ENCODE data around the gene DIAPH2.

Gene DIAPH2

DNA sequence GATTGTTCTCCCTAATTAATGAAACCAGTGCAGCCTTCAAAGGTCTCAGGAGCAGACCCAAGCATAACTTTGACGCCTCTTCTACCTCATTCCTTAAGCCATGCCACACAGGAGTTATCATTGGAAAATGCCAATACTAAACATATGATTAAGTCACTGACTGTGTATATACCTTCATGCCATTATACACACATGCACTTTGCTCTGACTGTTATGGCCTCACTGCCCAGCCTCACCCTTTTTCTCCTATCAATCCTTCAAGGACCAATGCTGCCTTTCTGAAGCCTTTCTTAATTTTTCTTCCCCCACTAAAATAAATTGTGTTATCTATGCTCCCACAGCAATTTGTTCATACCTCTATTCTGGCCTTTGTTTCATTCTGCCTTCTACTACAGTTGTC, 924.7 kb downstream of the DIAPH2 start:
- DNase-seq, result no peak

DNA sequence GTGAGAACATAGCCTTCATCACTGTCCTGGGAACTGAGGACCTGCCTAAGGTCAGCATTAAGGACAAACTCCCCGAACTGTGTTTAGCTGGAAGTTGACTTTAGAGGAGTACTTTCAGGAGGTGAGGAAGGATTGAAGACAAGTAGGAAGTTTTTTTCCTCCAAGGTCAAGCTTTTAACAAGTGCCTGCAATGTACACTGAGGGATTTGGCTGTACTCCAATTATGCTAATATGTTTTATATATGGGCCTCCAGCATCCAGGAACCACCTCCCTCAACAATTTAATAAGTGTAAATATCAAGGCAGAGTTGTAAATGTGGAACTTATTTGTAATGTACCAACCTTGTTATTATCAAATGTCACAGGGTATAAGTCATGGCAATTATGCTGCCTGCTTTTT, 925.3 kb downstream of the DIAPH2 start:
- no peak for DNase-seq

DNA sequence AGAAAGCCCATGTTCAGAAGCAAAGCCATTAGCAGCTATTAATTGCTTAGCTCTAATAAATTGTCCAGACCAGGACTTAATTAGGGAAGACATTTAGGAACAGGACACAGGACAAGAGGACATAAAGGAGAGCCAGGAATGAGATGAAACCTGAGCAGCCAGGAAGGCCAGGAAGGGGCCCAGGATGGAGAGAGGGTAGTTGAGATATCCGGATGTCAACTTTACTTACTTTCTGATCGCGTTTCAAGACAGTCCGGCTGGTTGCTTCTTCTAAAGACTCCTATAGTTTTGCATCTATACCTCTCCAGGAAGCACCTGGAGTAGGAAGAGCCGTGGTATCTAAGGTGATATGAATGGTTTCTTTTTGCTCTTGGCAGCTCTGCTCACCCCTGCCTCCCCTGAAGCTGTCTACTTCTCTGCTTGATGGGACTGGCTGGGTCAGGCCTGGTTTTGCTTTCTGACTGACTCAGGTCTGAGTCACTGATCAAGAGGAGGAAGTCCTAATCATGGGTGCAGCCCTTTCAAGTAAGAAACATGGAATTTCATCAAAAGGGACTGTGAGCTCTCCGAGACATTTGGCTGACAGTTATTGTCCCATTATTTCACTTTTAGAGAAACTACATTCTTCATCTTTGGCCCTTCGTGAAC, 932.4 kb downstream of the DIAPH2 start:
- DNase-seq, result no peak

DNA sequence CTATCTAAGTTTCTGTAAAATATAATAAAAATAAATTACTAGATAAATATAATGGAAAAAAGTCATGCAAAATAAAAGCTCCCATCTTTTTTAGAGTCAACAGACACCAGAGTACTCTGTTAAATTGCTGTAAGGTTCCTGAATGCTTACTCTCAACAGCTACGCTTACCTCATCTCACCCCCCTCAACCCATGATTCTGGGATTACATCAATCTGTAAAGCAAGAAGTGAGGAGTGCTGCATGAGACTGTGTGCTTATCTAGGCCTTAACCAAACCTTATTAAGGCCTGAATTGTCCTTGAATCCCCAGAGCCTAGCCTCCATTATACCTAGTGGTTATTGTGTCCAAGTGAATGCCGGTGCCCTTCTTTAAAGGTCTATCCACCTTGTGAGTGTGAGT, 934.9 kb downstream of the DIAPH2 start:
- no peak for DNase-seq

DNA sequence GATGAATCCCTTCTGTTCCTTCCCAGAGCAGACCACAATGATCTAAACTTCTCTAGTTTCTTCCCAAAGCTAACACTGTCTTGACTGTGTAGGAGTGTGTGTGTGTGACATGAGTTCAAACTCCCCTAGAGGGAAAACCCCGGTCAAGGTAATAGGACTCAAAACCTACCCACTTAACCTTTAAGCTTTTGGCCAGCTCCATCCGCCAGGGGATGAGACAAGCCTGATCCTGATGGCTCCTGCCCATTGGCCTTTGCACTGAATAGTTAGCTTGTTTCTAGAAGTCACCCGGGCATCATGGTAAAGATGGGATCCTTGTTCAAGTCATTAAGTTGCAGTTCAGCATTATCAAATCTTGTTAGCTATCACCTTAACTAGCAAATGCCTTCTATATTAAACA, 937.5 kb downstream of the DIAPH2 start:
- DNase-seq, result no peak

DNA sequence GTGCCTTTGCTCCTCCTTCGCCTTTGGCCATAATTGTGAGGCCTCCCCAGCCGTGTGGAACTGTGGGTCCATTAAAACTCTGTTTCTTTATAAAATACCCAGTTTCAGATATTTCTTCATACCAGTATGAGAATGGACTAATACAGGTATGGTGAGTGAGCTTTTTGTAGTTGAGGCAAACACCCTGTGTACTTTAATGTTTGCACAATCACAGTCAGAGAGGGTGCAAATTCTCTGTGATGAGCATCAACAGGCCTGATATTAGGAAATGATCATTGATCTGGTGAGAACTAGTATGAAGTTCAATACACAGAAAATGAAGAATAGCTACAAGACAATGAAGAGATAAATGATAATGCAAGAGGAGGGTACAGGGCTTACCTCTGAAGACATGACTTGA, 943.7 kb downstream of the DIAPH2 start:
- no peak for DNase-seq

DNA sequence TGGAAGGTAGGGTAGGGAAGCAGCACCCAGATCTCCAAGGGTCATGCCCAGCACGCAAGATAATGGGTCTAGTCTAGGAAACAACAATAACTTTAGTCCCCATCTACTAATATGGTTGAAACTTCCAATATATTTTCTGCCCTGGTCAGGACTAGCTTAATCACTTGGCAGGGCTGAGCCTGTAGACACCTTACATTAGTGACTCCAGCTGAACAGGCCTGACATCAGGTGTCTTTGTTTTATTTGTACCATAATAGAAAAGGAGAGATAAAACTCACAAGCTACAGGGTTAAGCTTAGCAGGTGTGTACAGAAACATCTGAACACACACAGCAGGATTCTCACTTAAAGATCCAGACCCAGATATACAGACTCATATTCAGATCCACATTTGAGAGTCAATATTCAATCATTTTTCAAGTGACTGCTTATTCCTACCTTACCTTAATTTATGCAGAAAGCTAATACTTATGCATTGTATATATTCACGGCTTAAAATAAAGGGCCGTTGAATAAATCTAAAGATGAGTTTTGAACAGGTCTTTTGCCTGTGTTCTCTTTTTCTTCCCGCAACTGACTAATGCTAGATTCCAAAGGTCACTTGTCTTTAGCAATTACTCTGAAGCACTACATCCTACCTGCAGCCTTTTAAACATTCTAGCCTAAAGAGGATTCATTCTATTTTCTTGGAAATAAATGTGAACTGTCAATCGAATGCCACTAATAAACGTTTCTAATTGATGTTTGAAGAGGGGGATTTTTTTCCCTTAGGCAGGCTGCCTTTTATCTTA, 944.4 kb downstream of the DIAPH2 start:
- no peak for DNase-seq

DNA sequence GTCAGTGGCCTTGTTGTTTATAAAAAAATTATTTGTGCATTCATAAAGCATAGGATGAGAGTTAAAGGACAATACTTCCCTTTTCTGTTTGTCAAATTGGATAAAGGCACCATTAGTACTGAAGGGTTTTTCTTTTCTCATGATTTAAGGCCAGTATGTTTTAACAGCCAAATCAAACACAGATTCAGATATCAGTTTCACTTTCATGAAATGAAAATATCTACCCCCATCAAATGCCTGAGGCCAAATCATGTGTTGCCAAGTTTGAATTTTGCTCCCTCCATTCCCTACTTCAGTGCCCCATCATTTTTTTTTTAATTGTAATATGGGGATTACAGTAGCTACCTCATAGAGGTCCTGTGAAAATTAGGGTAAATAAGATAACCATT, 944.9 kb downstream of the DIAPH2 start:
- DNase-seq, result no peak

DNA sequence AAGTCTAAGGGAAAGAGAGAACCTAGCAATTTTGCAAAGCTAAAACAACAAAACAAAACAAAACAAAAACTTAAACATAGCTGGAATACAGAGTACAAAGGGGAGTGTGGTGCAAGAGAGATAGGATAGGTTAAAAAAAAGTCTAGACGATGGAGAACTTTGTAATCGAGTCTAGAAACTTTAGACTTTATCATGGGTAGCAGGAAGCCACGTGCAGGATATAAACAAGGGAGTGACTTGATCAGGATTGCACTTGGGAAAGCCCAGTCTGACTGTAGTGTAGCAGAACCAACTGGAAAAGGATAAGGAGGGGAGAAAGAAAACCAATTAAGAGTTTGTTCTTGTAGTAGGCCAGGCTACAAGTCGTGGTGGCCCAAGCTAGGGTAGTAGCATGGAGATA, 949.2 kb downstream of the DIAPH2 start:
- DNase-seq, result no peak

DNA sequence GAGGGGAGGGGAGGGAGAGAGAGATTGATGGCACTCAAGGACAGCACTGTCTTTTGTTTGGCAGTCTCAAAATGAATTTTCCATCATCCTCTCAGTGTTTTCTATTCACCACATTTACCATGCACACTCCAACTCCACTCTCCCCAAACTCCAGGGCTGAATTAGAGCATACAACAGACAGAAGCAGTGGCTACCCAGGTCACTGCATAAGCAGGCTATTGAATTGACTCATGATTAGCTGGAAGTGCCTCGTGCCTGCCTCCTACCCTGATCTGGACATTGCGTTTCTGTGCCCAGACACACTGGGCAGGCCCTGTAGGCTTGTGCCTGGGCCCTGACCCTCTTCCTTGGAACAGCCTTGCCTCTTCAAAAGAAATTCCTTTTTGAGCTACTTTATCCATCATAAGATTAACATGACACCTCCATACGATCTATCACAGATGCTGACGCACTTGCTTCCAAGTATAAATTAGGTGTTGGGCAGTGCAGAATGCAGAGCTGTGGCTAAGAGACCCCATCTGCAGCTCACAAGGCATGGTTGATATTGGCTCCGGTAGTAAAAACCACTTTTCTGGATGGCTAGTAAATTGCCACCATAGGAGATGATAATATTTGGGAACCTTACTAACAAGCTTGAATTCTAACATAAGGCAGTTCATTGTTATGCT, 952.0 kb downstream of the DIAPH2 start:
- no peak for DNase-seq

DNA sequence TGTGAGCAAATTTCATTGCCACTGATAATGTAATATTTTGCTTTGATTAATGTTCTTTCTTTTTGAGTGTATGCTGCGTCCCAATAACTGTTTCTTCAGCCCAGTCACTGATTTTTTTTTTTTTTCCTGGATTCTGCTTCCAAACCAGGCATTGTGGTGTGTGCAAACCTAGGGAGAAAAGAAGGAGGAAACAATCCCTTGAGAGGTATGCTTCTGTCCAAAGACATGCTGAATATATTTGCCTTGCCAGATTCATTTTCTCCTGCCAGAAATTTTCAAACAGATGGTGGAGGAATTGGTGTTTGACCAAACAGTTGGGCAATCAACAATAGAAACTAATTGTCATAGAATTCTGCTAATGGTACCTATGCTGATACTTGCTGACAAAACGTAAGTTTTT, 952.6 kb downstream of the DIAPH2 start:
- no peak for DNase-seq

DNA sequence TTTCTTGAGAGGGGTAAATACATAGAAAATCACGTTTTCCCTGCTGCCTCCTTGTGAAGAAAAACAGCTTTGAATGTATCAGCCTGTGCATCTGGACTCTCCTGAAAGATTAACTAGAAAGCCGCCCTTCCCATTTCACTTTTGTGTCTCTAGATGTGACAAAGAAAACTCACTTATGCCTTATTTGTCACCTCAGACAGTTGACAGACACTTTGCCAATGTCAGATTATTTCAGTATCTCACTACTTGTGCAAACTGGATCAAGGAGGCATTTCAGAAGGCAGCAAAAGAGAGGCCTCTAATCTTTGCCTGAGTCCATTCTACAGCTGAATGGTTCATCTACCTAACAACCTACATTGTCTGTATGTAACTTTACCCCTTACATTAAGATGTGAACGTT, 954.0 kb downstream of the DIAPH2 start:
- DNase-seq, result no peak

DNA sequence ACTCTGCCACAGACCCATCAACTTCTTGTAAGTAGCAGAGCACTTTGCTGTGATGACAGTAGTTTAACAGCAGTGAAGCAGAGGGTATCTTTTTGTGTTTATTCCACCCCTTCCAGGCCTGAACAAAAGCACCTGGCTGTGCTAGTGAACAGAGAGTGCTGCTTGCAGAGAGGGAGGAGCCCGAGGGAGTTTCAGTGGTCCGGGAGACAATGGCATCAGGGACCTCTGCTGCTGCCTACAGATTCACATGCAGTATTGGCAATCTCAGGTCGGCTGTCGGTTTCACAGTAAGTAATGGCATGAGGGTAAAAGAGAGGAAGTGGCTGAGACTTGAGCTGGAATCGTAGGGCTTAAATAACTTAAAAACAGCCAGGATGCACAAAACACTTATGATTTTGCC, 954.9 kb downstream of the DIAPH2 start:
- no peak for DNase-seq

Measured in C1 segment of cervical spinal cord (tissue), 14 donors.